T-helper 9 cell (primary cell): ENCODE measurements around the gene TMEM178B.
"Not testable (repeated sequence)": the region's sequence is repeated elsewhere in the genome, so short reads cannot be mapped to it uniquely, and the experiment has no call there.

ENCODE experiments used
- DNase-seq: peaks from one replicate; pipeline ENCODE4 v3.0.0-alpha.2; 2020

TMEM178B gene

GRCh38 chr7:141317033-141317585 lies 243.2 kb downstream of the TMEM178B start:
- no peak for DNase-seq

- DNase-seq = no peak
These were observed 246.4 kb downstream of the TMEM178B start for GRCh38 chr7:141320287-141320686.

- DNase-seq = no peak
These were observed 248.5 kb downstream of the TMEM178B start for GRCh38 chr7:141322383-141322782.

GRCh38 chr7:141323826-141324225 lies 250.0 kb downstream of the TMEM178B start:
- DNase-seq = no peak

GRCh38 chr7:141324870-141325269 lies 251.0 kb downstream of the TMEM178B start:
- DNase-seq = no peak

GRCh38 chr7:141325275-141325674 lies 251.4 kb downstream of the TMEM178B start:
- DNase-seq = no peak

GRCh38 chr7:141328290-141328689 lies 254.4 kb downstream of the TMEM178B start:
- no peak for DNase-seq

- DNase-seq = not testable (repeated sequence)
These were observed 256.4 kb downstream of the TMEM178B start for GRCh38 chr7:141330285-141330684.

GRCh38 chr7:141333459-141333858 lies 259.6 kb downstream of the TMEM178B start:
- DNase-seq = no peak

GRCh38 chr7:141335164-141335563 lies 261.3 kb downstream of the TMEM178B start:
- no peak for DNase-seq

GRCh38 chr7:141339603-141340002 lies 265.7 kb downstream of the TMEM178B start:
- no peak for DNase-seq

- DNase-seq = no peak
These were observed 267.1 kb downstream of the TMEM178B start for GRCh38 chr7:141340991-141341390.

GRCh38 chr7:141342621-141343408 lies 269.0 kb downstream of the TMEM178B start:
- DNase-seq = no peak

- no peak for DNase-seq
These were observed 270.5 kb downstream of the TMEM178B start for GRCh38 chr7:141344153-141344935.

GRCh38 chr7:141348728-141349127 lies 274.9 kb downstream of the TMEM178B start:
- DNase-seq = no peak

- DNase-seq = no peak
These were observed 275.5 kb downstream of the TMEM178B start for GRCh38 chr7:141349338-141349737.

GRCh38 chr7:141349804-141350203 lies 275.9 kb downstream of the TMEM178B start:
- no peak for DNase-seq

GRCh38 chr7:141351175-141351574 lies 277.3 kb downstream of the TMEM178B start:
- no peak for DNase-seq

- DNase-seq = no peak
These were observed 279.1 kb downstream of the TMEM178B start for GRCh38 chr7:141352955-141353354.

GRCh38 chr7:141354251-141354650 lies 280.4 kb downstream of the TMEM178B start:
- DNase-seq = no peak

GRCh38 chr7:141355032-141355431 lies 281.2 kb downstream of the TMEM178B start:
- DNase-seq = no peak

GRCh38 chr7:141356161-141356560 lies 282.3 kb downstream of the TMEM178B start:
- DNase-seq = no peak

- no peak for DNase-seq
These were observed 284.5 kb downstream of the TMEM178B start for GRCh38 chr7:141358386-141358785.

GRCh38 chr7:141359262-141359661 lies 285.4 kb downstream of the TMEM178B start:
- no peak for DNase-seq
